Naive thymus-derived CD4-positive, alpha-beta T cell (primary cell): ENCODE data around the gene MSRB1. TPM values are rescaled to one million over a fixed set of nuclear protein-coding genes. Genes with fewer than 3 reads are reported as not detected.

Source experiments
- ATAC-seq: fragments of 150-1000 bp; cut with Tn5 transposase; 2 replicates; pipeline ENCODE4 v1.10.0; 2021; ENCODE audit warnings: mild to moderate bottlenecking, moderate library complexity
- CTCF ChIA-PET: fragments of 350-600 bp; sonication (Branson Sonifier 250); formaldehyde crosslinking; loops from one replicate; lab custom pipeline; 2021; ENCODE audit warnings: antibody characterized with exemption; lab: Charles Lee
- POLR2A ChIA-PET: fragments of 350-600 bp; sonication (Branson Sonifier 250); formaldehyde crosslinking; loops from one replicate; lab custom pipeline; 2021; ENCODE audit warnings: antibody characterized with exemption, inconsistent platforms; lab: Charles Lee
- DNase-seq, 9 donors: peaks; one replicate each; pipeline versions ENCODE4 v3.0.0 to v3.0.0-alpha.2; 2020 to 2022; ENCODE audit warnings: mixed read lengths in 1 of 9
- H3K27ac ChIP-seq: one replicate; pipeline ENCODE4 v1.7.0; 2013; ENCODE audit warnings: mild to moderate bottlenecking, low read depth, low read length, moderate library complexity
- H3K27me3 ChIP-seq, 2 donors: one replicate each; pipeline ENCODE4 v1.7.0; 2013; ENCODE audit warnings: low read length in 2 of 2, mild to moderate bottlenecking in 2 of 2, moderate library complexity in 2 of 2; ENCODE audit not compliant: control insufficient read depth in 2 of 2, insufficient read depth in 2 of 2
- H3K36me3 ChIP-seq, 3 experiments: 1 replicate in 2 of 3; 2 replicates in 1 of 3; pipeline ENCODE4 v1.7.0; 2013; ENCODE audit warnings: low read length in 3 of 3, mild to moderate bottlenecking in 3 of 3, moderate library complexity in 1 of 3; ENCODE audit not compliant: insufficient read depth in 3 of 3, control insufficient read depth in 2 of 3
- H3K4me1 ChIP-seq, 2 donors: one replicate each; pipeline ENCODE4 v1.7.0; 2013; ENCODE audit warnings: low read length in 2 of 2, mild to moderate bottlenecking in 2 of 2, moderate library complexity in 1 of 2; ENCODE audit not compliant: control insufficient read depth in 2 of 2, insufficient read depth in 2 of 2
- H3K4me3 ChIP-seq: 2 replicates; pipeline ENCODE4 v1.7.0; 2013; ENCODE audit warnings: mild to moderate bottlenecking, low read length
- H3K9me3 ChIP-seq, 3 experiments: 1 replicate in 2 of 3; 2 replicates in 1 of 3; pipeline ENCODE4 v1.7.0; 2013; ENCODE audit warnings: low read length in 3 of 3; ENCODE audit not compliant: control insufficient read depth in 2 of 3
- H3K27ac Mint-ChIP-seq, 9 donors: one replicate each; pipeline ENCODE4 v1.8.0; 2020 to 2022; ENCODE audit warnings: mixed read lengths in 9 of 9, mild to moderate bottlenecking in 8 of 9, moderate library complexity in 5 of 9, inconsistent platforms in 2 of 9
- H3K27me3 Mint-ChIP-seq, 5 donors: one replicate each; pipeline ENCODE4 v1.8.0; 2021 to 2022; ENCODE audit warnings: mixed read lengths in 5 of 5, mild to moderate bottlenecking in 1 of 5
- H3K36me3 Mint-ChIP-seq, 5 donors: one replicate each; pipeline ENCODE4 v1.8.0; 2020 to 2022; ENCODE audit warnings: mixed read lengths in 5 of 5, mild to moderate bottlenecking in 3 of 5, inconsistent platforms in 1 of 5
- H3K4me1 Mint-ChIP-seq, 7 donors: one replicate each; pipeline ENCODE4 v1.8.0; 2020 to 2022; ENCODE audit warnings: mixed read lengths in 7 of 7, mild to moderate bottlenecking in 3 of 7, inconsistent platforms in 1 of 7
- H3K4me3 Mint-ChIP-seq, 10 donors: one replicate each; pipeline ENCODE4 v1.8.0; 2020 to 2022; ENCODE audit warnings: mild to moderate bottlenecking in 10 of 10, mixed read lengths in 10 of 10, moderate library complexity in 6 of 10, inconsistent platforms in 2 of 10
- H3K9me3 Mint-ChIP-seq, 11 donors: one replicate each; pipeline ENCODE4 v1.8.0; 2020 to 2022; ENCODE audit warnings: mixed read lengths in 11 of 11, mild to moderate bottlenecking in 4 of 11, inconsistent platforms in 1 of 11, moderate library complexity in 1 of 11
- intact Hi-C, 2 donors: fragments of 100-400 bp; cut with micrococcal nuclease; formaldehyde crosslinking; loops; one replicate each; pipeline ENCODE4 v1.15.1; 2023
- polyA plus RNA-seq, 2 donors: library from polyadenylated mRNA; unstranded; fragments of 300-500 nt; fragmentation: Illumina TruSeq; gene quantifications; one replicate each; pipeline ENCODE4 v1.2.3, GENCODE V29; 2021
- total RNA-seq, 6 experiments: library from RNA in 5 of 6; stranded (reverse) in 5 of 6; gene quantifications; 1 replicate in 5 of 6; 2 replicates in 1 of 6; pipeline ENCODE4 v1.2.3 and lab custom pipeline; 2021 to 2026

Gene MSRB1
- total and polyA plus RNA-seq, 7 experiments from 2014 or later = 5.5 to 27.0 (median 15.6) TPM

DNA sequence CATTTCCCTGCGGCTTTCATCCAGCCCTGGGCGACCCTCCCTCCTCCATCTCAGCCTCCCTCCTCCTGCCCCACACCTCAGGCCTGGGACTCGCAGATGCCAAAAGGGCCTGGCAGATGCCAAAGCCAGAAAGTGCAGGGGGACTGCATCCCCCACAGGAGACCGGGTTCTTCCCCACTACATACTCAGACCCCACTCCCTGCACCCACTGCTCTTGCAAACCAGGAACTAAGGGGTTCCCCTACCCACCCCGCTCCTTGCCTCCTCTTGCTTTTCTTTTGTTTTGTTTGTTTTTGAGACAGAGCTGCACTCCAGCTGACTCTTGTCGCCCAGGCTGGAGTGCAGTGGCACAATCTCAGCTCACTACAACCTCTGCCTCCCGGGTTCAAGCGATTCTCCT, 28.0 kb downstream of the MSRB1 start:
- H3K4me1 Mint-ChIP-seq = peaks cover 0 to 5% (median 0%) of the 10 kb centered on the region in 7 donors
- Histone ChIP-seq H3K27me3 (peaks cover 2 to 4% of the 10 kb centered on the region in 2 donors), H3K4me1 (no peaks in the 10 kb centered on the region), H3K27ac (no peak overlapping the region), H3K36me3 (no peaks in the 10 kb centered on the region), H3K4me3 (no peak overlapping the region), H3K9me3 (no peaks in the 10 kb centered on the region)
- H3K36me3 Mint-ChIP-seq = no peaks in the 10 kb centered on the region
- ATAC-seq = no peak
- peaks cover 15 to 39% (median 28%) of the 10 kb centered on the region in 5 donors for H3K27me3 Mint-ChIP-seq
- peak overlapping the region in 1 of 9 donors; percentile 42 for H3K27ac Mint-ChIP-seq
- DNase-seq = no peak
- intact Hi-C loops = loop anchor here in 1 of 2 donors (5.0 kb wide), 1 partner anchor 38 kb away; no protein-coding TSS in a partner anchor
- ChIA-PET CTCF (no interaction called here), POLR2A (interaction anchor here (0.7 to 0.8 kb wide), 2 partner anchors 70 to 1017 kb away, joined by 3 read pairs; no protein-coding TSS in a partner anchor)
- no peak overlapping the region for H3K4me3 Mint-ChIP-seq
- H3K9me3 Mint-ChIP-seq = no peaks in the 10 kb centered on the region

DNA sequence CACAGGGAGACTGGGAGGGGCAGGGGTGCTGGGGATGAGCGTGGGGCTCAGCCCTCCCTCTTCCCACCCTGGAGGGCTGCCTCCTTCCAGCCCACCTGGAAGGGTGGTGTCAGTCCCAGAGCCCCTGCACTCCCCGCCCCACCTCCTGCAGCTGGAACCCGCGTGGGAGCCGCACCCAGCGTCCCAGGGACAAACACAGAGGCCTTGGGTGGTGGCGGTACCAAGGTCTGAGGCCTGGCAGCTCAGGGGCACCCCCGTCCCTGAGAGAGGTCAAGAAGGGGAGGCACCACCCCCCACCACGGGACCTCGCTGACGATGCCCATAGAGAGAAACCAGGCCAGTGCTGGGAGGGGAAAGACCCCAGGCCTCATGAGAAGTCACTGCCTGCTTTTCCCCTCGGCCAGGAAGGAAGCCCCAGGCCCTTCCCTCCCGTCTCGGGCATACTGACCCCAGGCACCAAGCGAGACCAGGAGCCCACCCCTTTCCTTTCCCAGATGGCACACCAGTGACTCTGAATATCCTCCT, 28.9 kb downstream of the MSRB1 start:
- no peak overlapping the region for H3K27ac Mint-ChIP-seq
- POLR2A ChIA-PET = interaction anchor here (0.7 to 0.8 kb wide), 2 partner anchors 69 to 1018 kb away, joined by 3 read pairs; no protein-coding TSS in a partner anchor
- no peak for ATAC-seq

DNA sequence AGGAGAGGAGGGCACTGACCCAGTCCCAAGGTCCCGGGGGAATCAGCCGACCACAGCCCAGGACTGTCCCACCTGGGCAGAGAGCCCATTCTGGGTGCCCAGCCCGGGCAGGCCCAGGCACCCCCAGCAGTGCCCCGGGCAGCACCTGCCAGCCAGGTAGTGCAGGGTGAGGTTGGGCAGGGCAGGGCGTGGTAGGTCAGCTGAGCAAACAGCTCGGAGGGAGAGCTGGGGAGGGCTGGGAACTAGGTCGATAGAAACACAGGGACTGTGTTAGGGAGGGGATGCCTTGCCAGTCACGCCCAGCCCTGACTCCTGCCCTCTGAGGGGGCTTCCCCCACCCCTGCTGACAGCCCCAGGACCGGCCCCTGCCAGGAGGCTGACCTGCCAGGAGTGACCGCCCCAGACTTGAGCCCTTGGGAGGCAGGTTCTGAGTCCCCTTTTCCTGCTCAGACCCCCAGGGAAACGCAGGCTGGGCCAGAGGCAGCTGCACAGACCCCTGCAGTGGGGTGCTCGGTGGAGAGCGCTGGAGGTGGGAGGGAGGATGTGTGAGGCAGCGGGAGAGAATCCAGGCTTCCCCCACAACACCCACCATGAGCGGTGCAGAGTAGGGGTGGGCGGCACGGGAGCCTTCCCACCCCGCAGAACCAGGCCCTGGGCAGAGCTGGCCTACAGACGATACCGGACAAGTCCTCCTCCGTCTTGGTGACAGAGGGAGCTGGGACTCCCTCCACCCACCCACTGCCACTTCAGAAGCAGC, 29.5 kb downstream of the MSRB1 start:
- H3K27me3 Mint-ChIP-seq = peaks cover 15 to 34% (median 28%) of the 10 kb centered on the region in 5 donors
- no peaks in the 10 kb centered on the region for H3K9me3 Mint-ChIP-seq
- Histone ChIP-seq H3K4me3 (no peak overlapping the region), H3K36me3 (no peaks in the 10 kb centered on the region), H3K4me1 (no peaks in the 10 kb centered on the region), H3K27me3 (no peaks in the 10 kb centered on the region), H3K9me3 (no peaks in the 10 kb centered on the region), H3K27ac (no peak overlapping the region)
- ChIA-PET CTCF (no interaction called here), POLR2A (no interaction called here)
- intact Hi-C loops = no loop called here
- DNase-seq (no peak), ATAC-seq (peak; percentile 18)
- no peak overlapping the region for H3K27ac Mint-ChIP-seq
- peaks cover 0 to 5% (median 0%) of the 10 kb centered on the region in 7 donors for H3K4me1 Mint-ChIP-seq
- no peaks in the 10 kb centered on the region for H3K36me3 Mint-ChIP-seq
- no peak overlapping the region for H3K4me3 Mint-ChIP-seq

More for the DNA sequence above, 28.9 kb downstream of the MSRB1 start:
- Histone ChIP-seq H3K27ac (no peak overlapping the region), H3K4me3 (no peak overlapping the region), H3K36me3 (no peaks in the 10 kb centered on the region), H3K4me1 (no peaks in the 10 kb centered on the region), H3K9me3 (no peaks in the 10 kb centered on the region), H3K27me3 (peaks cover 0 to 2% of the 10 kb centered on the region in 2 donors)
- Mint-ChIP-seq H3K27me3 (peaks cover 15 to 36% (median 27%) of the 10 kb centered on the region in 5 donors), H3K4me1 (peaks cover 0 to 5% (median 0%) of the 10 kb centered on the region in 7 donors), H3K36me3 (no peaks in the 10 kb centered on the region), H3K4me3 (no peak overlapping the region), H3K9me3 (no peaks in the 10 kb centered on the region)
- DNase-seq = no peak
- CTCF ChIA-PET = no interaction called here
- intact Hi-C loops = no loop called here

GRCh38 chr16:1912215-1912543, 30.8 kb downstream of the MSRB1 start:
- peaks cover 13 to 34% (median 29%) of the 10 kb centered on the region in 5 donors for H3K27me3 Mint-ChIP-seq
- H3K27ac Mint-ChIP-seq = no peak overlapping the region
- no peak for DNase-seq
- H3K36me3 Mint-ChIP-seq = no peaks in the 10 kb centered on the region
- no peak overlapping the region for H3K27ac ChIP-seq
- H3K36me3 ChIP-seq = no peaks in the 10 kb centered on the region
- H3K9me3 ChIP-seq = no peaks in the 10 kb centered on the region
- intact Hi-C loops = no loop called here
- ChIA-PET POLR2A (no interaction called here), CTCF (no interaction called here)
- peaks cover 0 to 5% (median 0%) of the 10 kb centered on the region in 7 donors for H3K4me1 Mint-ChIP-seq
- no peak overlapping the region for H3K4me3 ChIP-seq
- no peaks in the 10 kb centered on the region for H3K27me3 ChIP-seq
- ATAC-seq = no peak
- H3K4me3 Mint-ChIP-seq = no peak overlapping the region
- H3K4me1 ChIP-seq = no peaks in the 10 kb centered on the region
- no peaks in the 10 kb centered on the region for H3K9me3 Mint-ChIP-seq

- no peak overlapping the region for H3K27ac Mint-ChIP-seq
- peaks cover 8 to 29% (median 23%) of the 10 kb centered on the region in 5 donors for H3K27me3 Mint-ChIP-seq
- DNase-seq = no peak
- no peaks in the 10 kb centered on the region for H3K9me3 Mint-ChIP-seq
- ChIA-PET POLR2A (no interaction called here), CTCF (no interaction called here)
- Histone ChIP-seq H3K4me1 (no peaks in the 10 kb centered on the region), H3K9me3 (no peaks in the 10 kb centered on the region), H3K27me3 (no peaks in the 10 kb centered on the region), H3K36me3 (no peaks in the 10 kb centered on the region), H3K27ac (no peak overlapping the region), H3K4me3 (no peak overlapping the region)
- no peaks in the 10 kb centered on the region for H3K36me3 Mint-ChIP-seq
- peaks cover 0 to 5% (median 0%) of the 10 kb centered on the region in 7 donors for H3K4me1 Mint-ChIP-seq
- intact Hi-C loops = no loop called here
- H3K4me3 Mint-ChIP-seq = no peak overlapping the region
- no peak for ATAC-seq
Measured at GRCh38 chr16:1911467-1912214, 31.4 kb downstream of the MSRB1 start.

DNA sequence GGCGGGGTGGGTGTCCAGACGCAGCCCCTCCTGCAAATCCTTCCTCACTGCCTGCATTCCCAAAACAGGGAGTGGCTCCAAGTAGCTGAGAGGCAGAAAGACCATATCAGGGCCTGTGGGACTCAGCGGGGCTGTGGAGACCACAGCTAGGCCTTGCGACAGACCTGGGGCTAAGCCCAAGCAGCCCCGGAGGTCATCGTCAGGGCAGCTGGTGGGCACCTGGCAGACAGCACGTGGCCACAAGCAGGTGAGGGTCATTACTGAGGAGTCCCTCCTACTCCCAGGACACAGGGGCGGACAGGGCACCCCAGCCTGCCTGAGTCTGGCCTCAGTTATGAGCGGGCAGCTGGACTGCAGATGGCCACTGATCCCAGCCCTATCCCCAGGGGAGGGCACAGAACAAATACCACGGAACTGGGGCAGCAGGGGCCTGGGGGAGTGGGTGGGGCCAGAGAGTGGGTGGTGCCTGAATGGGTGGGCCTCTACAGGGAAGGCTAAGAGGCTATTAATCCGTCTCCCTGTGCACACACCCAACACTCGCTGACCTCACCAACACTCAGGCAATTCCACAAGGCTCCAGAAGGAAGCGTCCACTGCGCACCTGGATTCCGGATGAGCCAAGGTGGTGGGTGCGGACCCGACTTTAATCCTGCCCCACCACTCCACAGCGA, 33.3 kb downstream of the MSRB1 start:
- Histone ChIP-seq H3K36me3 (no peaks in the 10 kb centered on the region), H3K9me3 (no peaks in the 10 kb centered on the region), H3K27ac (no peak overlapping the region), H3K27me3 (no peaks in the 10 kb centered on the region), H3K4me1 (no peaks in the 10 kb centered on the region), H3K4me3 (no peak overlapping the region)
- H3K4me1 Mint-ChIP-seq = peaks cover 0 to 3% (median 0%) of the 10 kb centered on the region in 7 donors
- H3K27me3 Mint-ChIP-seq = peaks cover 0 to 14% (median 10%) of the 10 kb centered on the region in 5 donors
- no peak overlapping the region for H3K27ac Mint-ChIP-seq
- no peaks in the 10 kb centered on the region for H3K36me3 Mint-ChIP-seq
- H3K4me3 Mint-ChIP-seq = no peak overlapping the region
- DNase-seq = no peak
- ATAC-seq = no peak
- POLR2A ChIA-PET = interaction anchor here (0.5 to 0.7 kb wide), 2 partner anchors 36 to 1413 kb away, joined by 3 to 5 read pairs; no protein-coding TSS in a partner anchor
- CTCF ChIA-PET = no interaction called here
- intact Hi-C loops = no loop called here
- no peaks in the 10 kb centered on the region for H3K9me3 Mint-ChIP-seq
